GM19193 (cell line): ENCODE measurements around the gene SLC25A18.

Source experiments
- POLR2A ChIP-seq: IDR thresholded peaks from 4 replicates; pipeline ENCODE4 v1.6.1; 2011; ENCODE audit not compliant: insufficient read depth, insufficient read length; ENCODE audit errors: extremely low read depth

SLC25A18 gene

GRCh38 chr22:17562906-17563870 lies at the start of gene SLC25A18:
TSS of gene SLC25A18 (plus strand) at chr22:17563498. CDS start at chr22:17579945, 16,447 bp downstream.
- TF ChIP-seq POLR2A, result no peak

GRCh38 chr22:17513612-17514011 lies 49.7 kb upstream of the SLC25A18 start:
- TF ChIP-seq POLR2A, result no peak

- no peak for TF ChIP-seq POLR2A
Measured at GRCh38 chr22:17514084-17514483, 49.2 kb upstream of the SLC25A18 start.

GRCh38 chr22:17518406-17518805 lies 44.9 kb upstream of the SLC25A18 start:
- TF ChIP-seq POLR2A, result no peak

GRCh38 chr22:17523925-17524324 lies 39.4 kb upstream of the SLC25A18 start:
- no peak for TF ChIP-seq POLR2A

GRCh38 chr22:17536269-17536668 lies 27.0 kb upstream of the SLC25A18 start:
- TF ChIP-seq POLR2A, result no peak

GRCh38 chr22:17537155-17537554 lies 26.1 kb upstream of the SLC25A18 start:
- no peak for TF ChIP-seq POLR2A

- TF ChIP-seq POLR2A, result no peak
Measured at GRCh38 chr22:17540481-17540880, 22.8 kb upstream of the SLC25A18 start.

- no peak for TF ChIP-seq POLR2A
Measured at GRCh38 chr22:17541476-17541875, 21.8 kb upstream of the SLC25A18 start.

GRCh38 chr22:17542452-17542851 lies 20.8 kb upstream of the SLC25A18 start:
- TF ChIP-seq POLR2A, result no peak

- TF ChIP-seq POLR2A, result no peak
Measured at GRCh38 chr22:17548010-17548755, 15.1 kb upstream of the SLC25A18 start.

GRCh38 chr22:17548756-17549035 lies 14.6 kb upstream of the SLC25A18 start:
- no peak for TF ChIP-seq POLR2A

- TF ChIP-seq POLR2A, result no peak
Measured at GRCh38 chr22:17549183-17549582, 14.1 kb upstream of the SLC25A18 start.

- TF ChIP-seq POLR2A, result no peak
Measured at GRCh38 chr22:17549655-17550054, 13.6 kb upstream of the SLC25A18 start.

- no peak for TF ChIP-seq POLR2A
Measured at GRCh38 chr22:17552737-17553136, 10.6 kb upstream of the SLC25A18 start.

- no peak for TF ChIP-seq POLR2A
Measured at GRCh38 chr22:17554814-17555213, 8.5 kb upstream of the SLC25A18 start.

- TF ChIP-seq POLR2A, result no peak
Measured at GRCh38 chr22:17559188-17559587, 4.1 kb upstream of the SLC25A18 start.

GRCh38 chr22:17563936-17564391 lies 666 bp downstream of the SLC25A18 start:
- TF ChIP-seq POLR2A, result no peak
